ENCODE results near the gene PPIC. TPM values are rescaled to one million over a fixed set of nuclear protein-coding genes. Genes with fewer than 3 reads are reported as not detected.

PPIC gene
- total and polyA plus RNA-seq, 2 donors (not counting 3 experiments of a cell fraction or from before 2014, with no cell fraction given): 26.5 to 36.4 TPM

DNA sequence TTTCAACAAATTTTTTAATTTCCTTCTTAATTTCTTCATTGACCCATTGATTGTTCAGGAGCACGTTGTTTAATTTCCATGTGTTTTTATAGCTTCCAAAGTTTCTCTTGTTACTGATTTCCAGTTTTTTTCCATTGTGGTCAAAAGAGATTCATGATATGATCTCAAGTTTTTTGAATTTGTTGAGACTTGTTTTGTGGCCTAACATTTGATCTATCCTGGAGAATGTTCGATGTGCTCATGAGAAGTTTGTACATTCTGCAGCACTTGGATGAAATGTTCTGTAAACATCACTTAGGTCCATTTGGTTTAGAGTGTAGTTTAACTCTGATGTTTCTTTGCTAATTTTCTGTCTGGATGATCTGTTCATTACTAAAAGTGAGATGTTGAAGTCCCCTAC, 14.7 kb upstream of the PPIC start:
- H4K20me1 ChIP-seq (replicated peaks; ENCODE audit: control insufficient read depth, extremely low read depth, insufficient read depth, low read length): no peaks in the 10 kb centered on the region
- intact Hi-C loops (cut with micrococcal nuclease): no loop called here
- CTCF ChIA-PET: no interaction called here

DNA sequence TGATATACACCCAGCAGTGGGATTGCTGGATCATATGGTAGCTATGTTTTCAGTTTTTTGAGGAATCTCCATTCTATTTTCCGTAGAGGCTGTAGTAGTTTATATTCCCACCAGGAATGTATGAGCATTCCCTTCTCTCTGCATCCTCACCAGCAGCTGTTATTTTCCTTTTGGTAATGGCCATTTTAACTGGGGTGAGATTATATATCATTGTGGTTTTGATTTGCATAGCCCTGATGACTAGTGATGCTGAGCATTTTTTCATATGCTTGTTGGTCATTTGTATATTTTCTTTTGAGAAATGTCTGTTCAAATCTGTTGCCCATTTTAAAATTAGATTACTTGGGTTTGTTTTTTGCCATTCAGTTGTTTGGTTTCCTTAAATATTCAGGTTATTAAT, 11.2 kb upstream of the PPIC start:
- CTCF ChIA-PET: interaction anchor here (1.3 kb wide), 1 partner anchor 11 kb away, joined by 3 read pairs; no protein-coding TSS in a partner anchor
- BruUV-seq (replicated peaks): no TSS peak
- no peaks in the 10 kb centered on the region for H3K9me3 ChIP-seq (replicated peaks; ENCODE audit: control insufficient read depth, insufficient read depth, low read length)
- dilution Hi-C loops (cut with MboI; ENCODE audit: extremely low pct_ligation_motif_present, low sequenced_read_pairs) (no loop called here), intact Hi-C loops (cut with micrococcal nuclease) (no loop called here)
- no peaks in the 10 kb centered on the region for H4K20me1 ChIP-seq (replicated peaks; ENCODE audit: control insufficient read depth, extremely low read depth, insufficient read depth, low read length)
- no peak overlapping the region for H3K4me3 ChIP-seq (replicated peaks in 1 of 3; ENCODE audit: insufficient read depth in 1 of 3, low read depth in 1 of 3, low read length in 3 of 3)
- TF ChIP-seq MYC (IDR thresholded peaks at IDR 0.05; ENCODE audit: low read depth, low read length): no peak
- TF ChIP-seq, protein P1, sequence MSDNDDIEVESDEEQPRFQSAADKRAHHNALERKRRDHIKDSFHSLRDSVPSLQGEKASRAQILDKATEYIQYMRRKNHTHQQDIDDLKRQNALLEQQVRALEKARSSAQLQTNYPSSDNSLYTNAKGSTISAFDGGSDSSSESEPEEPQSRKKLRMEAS (IDR thresholded peaks at IDR 0.05; ENCODE audit: insufficient read depth, insufficient read length): no peak
- TF ChIP-seq FOS (IDR thresholded peaks at IDR 0.05; ENCODE audit: borderline replicate concordance, insufficient read depth, low read length): no peak
- no peak for TF ChIP-seq EZH2 (IDR thresholded peaks at IDR 0.05; ENCODE audit: borderline replicate concordance, low read depth, low read length, severe bottlenecking)
- TF ChIP-seq POLR2AphosphoS5 (IDR thresholded peaks at IDR 0.05; ENCODE audit: insufficient read depth, low read depth, low read length): no peak
- H3K4me2 ChIP-seq (ENCODE audit: insufficient read depth, low read length): no peak overlapping the region
- H2AFZ ChIP-seq (ENCODE audit: low read depth, low read length): no peak overlapping the region
- H3K9ac ChIP-seq (replicated peaks; ENCODE audit: extremely low read depth, insufficient read depth, low read length): no peak overlapping the region
- H3K27ac ChIP-seq (ENCODE audit: insufficient read depth, low read depth, low read length): no peak overlapping the region
- FAIRE-seq: no peak
- H3K4me1 ChIP-seq (ENCODE audit: control insufficient read depth, extremely low read depth, insufficient read depth, low read length): no peaks in the 10 kb centered on the region
- POLR2A ChIA-PET: no interaction called here
- DNase-seq (ENCODE audit: low read depth, low spot score): no peak
- H3K79me2 ChIP-seq (ENCODE audit: control insufficient read depth, insufficient read depth, low read length): no peaks in the 10 kb centered on the region
- H3K36me3 ChIP-seq (ENCODE audit: control insufficient read depth in 2 of 2, extremely low read depth in 1 of 2, insufficient read depth in 2 of 2, low read length in 2 of 2): no peaks in the 10 kb centered on the region
- H3K9me1 ChIP-seq (replicated peaks; ENCODE audit: control insufficient read depth, extremely low read depth, insufficient read depth, low read length): no peaks in the 10 kb centered on the region
- peaks cover 0 to 5% of the 10 kb centered on the region in 2 experiments for H3K27me3 ChIP-seq (ENCODE audit: control insufficient read depth in 2 of 2, insufficient read depth in 2 of 2, low read length in 2 of 2)

More for the DNA sequence above, 14.7 kb upstream of the PPIC start:
- Histone ChIP-seq H3K9me1 (replicated peaks; ENCODE audit: control insufficient read depth, extremely low read depth, insufficient read depth, low read length) (no peaks in the 10 kb centered on the region), H3K36me3 (ENCODE audit: control insufficient read depth in 2 of 2, extremely low read depth in 1 of 2, insufficient read depth in 2 of 2, low read length in 2 of 2) (no peaks in the 10 kb centered on the region), H3K4me3 (replicated peaks in 1 of 3; ENCODE audit: insufficient read depth in 1 of 3, low read depth in 1 of 3, low read length in 3 of 3) (no peak overlapping the region), H3K27ac (ENCODE audit: insufficient read depth, low read depth, low read length) (no peak overlapping the region), H2AFZ (ENCODE audit: low read depth, low read length) (no peak overlapping the region), H3K9ac (replicated peaks; ENCODE audit: extremely low read depth, insufficient read depth, low read length) (no peak overlapping the region), H3K27me3 (ENCODE audit: control insufficient read depth in 2 of 2, insufficient read depth in 2 of 2, low read length in 2 of 2) (peaks cover 0 to 5% of the 10 kb centered on the region in 2 experiments), H3K4me1 (ENCODE audit: control insufficient read depth, extremely low read depth, insufficient read depth, low read length) (no peaks in the 10 kb centered on the region), H3K79me2 (ENCODE audit: control insufficient read depth, insufficient read depth, low read length) (no peaks in the 10 kb centered on the region), H3K9me3 (replicated peaks; ENCODE audit: control insufficient read depth, insufficient read depth, low read length) (no peaks in the 10 kb centered on the region), H3K4me2 (ENCODE audit: insufficient read depth, low read length) (no peak overlapping the region)
- dilution Hi-C loops (cut with MboI; ENCODE audit: extremely low pct_ligation_motif_present, low sequenced_read_pairs): no loop called here
- TF ChIP-seq GATA2 (IDR thresholded peaks at IDR 0.05; ENCODE audit: insufficient read depth, insufficient read length, low read depth, low read length) (no peak), JUN (IDR thresholded peaks at IDR 0.05; ENCODE audit: borderline replicate concordance, insufficient read depth, insufficient read length, low read depth) (no peak), FOS (IDR thresholded peaks at IDR 0.05; ENCODE audit: borderline replicate concordance, insufficient read depth, low read length) (no peak), MYC (IDR thresholded peaks at IDR 0.05; ENCODE audit: low read depth, low read length) (no peak), EZH2 (IDR thresholded peaks at IDR 0.05; ENCODE audit: borderline replicate concordance, low read depth, low read length, severe bottlenecking) (no peak)
- TF ChIP-seq, protein P2, sequence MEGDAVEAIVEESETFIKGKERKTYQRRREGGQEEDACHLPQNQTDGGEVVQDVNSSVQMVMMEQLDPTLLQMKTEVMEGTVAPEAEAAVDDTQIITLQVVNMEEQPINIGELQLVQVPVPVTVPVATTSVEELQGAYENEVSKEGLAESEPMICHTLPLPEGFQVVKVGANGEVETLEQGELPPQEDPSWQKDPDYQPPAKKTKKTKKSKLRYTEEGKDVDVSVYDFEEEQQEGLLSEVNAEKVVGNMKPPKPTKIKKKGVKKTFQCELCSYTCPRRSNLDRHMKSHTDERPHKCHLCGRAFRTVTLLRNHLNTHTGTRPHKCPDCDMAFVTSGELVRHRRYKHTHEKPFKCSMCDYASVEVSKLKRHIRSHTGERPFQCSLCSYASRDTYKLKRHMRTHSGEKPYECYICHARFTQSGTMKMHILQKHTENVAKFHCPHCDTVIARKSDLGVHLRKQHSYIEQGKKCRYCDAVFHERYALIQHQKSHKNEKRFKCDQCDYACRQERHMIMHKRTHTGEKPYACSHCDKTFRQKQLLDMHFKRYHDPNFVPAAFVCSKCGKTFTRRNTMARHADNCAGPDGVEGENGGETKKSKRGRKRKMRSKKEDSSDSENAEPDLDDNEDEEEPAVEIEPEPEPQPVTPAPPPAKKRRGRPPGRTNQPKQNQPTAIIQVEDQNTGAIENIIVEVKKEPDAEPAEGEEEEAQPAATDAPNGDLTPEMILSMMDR (IDR thresholded peaks at IDR 0.05; ENCODE audit: extremely low read depth in 1 of 2, insufficient read depth in 1 of 2, low read depth in 1 of 2, low read length in 2 of 2): no peak
- no peak for DNase-seq (ENCODE audit: low read depth, low spot score)
- POLR2A ChIA-PET: no interaction called here
- BruUV-seq (replicated peaks): no TSS peak
- no peak for FAIRE-seq

All from endothelial cell of umbilical vein (primary cell).